B cell (primary cell): ENCODE data around the gene C1QTNF6.

ENCODE experiments used
- EZH2 ChIP-seq: IDR thresholded peaks from 2 replicates; pipeline ENCODE4 v1.6.1; 2012; ENCODE audit warnings: borderline replicate concordance, low read depth, mild to moderate bottlenecking, moderate library complexity, low read length; ENCODE audit not compliant: insufficient read depth, poor library complexity, severe bottlenecking
- TF ChIP-seq, protein P1 (sequence below): fragments of 200-600 bp; IDR thresholded peaks from one replicate; pipeline ENCODE4 v1.8.0; 2022; ENCODE audit warnings: antibody characterized with exemption, mild to moderate bottlenecking

DNA sequence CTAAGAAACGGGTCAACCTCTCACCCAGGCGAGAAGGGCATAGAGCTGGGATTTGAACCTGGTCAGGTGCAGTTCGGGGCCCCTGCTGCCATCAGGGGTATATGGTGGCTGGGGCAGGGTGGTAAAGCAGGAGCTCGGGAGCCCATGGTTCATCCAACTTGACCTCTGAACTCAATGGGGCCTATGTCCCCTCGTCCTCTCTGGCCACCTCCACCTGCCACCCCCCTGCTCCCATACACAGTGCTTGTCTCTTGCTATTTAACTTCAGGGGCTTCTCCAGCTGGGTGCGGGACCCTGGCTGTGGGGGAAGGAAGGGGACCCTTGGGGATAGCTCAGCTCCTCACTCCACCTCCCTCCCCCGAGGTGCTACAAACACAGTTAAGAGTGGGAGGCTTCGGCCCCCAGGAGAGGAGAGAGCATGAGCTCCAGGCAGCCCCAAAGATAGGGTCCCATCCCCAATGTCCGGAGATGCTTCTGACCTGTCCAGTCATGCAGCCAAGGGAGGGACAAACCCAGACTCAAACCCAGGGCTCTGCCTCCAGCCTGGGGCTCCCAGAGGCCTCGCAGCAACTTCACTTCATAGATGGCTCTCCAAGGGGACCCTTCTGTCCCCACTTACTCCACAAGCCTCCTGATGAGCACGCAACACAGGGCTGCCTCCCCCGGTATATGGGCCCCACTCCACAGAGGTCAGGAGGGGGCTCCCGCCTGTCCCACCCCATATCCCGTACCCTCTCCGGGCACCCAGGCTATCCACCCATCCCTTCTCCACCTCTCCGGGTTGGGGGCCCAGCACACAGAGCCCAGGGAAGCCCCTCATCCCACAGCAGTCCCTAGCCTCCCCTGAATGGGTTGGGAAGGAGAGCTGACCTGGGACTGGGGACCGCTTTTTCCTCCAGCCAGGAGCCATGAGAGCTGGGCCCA lies 39.0 kb downstream of the C1QTNF6 start:
- TF ChIP-seq, protein P1, sequence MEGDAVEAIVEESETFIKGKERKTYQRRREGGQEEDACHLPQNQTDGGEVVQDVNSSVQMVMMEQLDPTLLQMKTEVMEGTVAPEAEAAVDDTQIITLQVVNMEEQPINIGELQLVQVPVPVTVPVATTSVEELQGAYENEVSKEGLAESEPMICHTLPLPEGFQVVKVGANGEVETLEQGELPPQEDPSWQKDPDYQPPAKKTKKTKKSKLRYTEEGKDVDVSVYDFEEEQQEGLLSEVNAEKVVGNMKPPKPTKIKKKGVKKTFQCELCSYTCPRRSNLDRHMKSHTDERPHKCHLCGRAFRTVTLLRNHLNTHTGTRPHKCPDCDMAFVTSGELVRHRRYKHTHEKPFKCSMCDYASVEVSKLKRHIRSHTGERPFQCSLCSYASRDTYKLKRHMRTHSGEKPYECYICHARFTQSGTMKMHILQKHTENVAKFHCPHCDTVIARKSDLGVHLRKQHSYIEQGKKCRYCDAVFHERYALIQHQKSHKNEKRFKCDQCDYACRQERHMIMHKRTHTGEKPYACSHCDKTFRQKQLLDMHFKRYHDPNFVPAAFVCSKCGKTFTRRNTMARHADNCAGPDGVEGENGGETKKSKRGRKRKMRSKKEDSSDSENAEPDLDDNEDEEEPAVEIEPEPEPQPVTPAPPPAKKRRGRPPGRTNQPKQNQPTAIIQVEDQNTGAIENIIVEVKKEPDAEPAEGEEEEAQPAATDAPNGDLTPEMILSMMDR = no peak
- TF ChIP-seq EZH2 = no peak
